Adrenal gland (tissue), 12 donors: ENCODE measurements around the gene ZNF775. TPM values are rescaled to one million over a fixed set of nuclear protein-coding genes. Genes with fewer than 3 reads are reported as not detected.

Source experiments
- DNase-seq, 7 donors: peaks; one replicate each; pipeline ENCODE4 v3.0.0-alpha.2; 2019 to 2020
- H3K27ac ChIP-seq, 5 donors: fragments of 200-600 bp; sonication (generic) in 4 of 5; 1 replicate in 3 of 5; 2 replicates in 2 of 5; pipeline versions ENCODE4 v1.5.1 to v1.8.0; 2016 to 2020; ENCODE audit warnings: mild to moderate bottlenecking in 1 of 5
- H3K27me3 ChIP-seq: fragments of 200-600 bp; 2 replicates; pipeline ENCODE4 v1.8.0; 2021
- H3K36me3 ChIP-seq, 2 donors: fragments of 200-600 bp; replicated peaks in 1 of 2; 1 replicate in 1 of 2; 2 replicates in 1 of 2; pipeline versions ENCODE4 v1.5.1 to v1.8.0; 2018 to 2022
- H3K4me1 ChIP-seq, 2 donors: fragments of 200-600 bp; replicated peaks in 1 of 2; 1 replicate in 1 of 2; 2 replicates in 1 of 2; pipeline versions ENCODE4 v1.5.1 to v1.8.0; 2018 to 2021
- H3K4me3 ChIP-seq, 4 donors: fragments of 200-600 bp; sonication (generic) in 3 of 4; one replicate each; pipeline ENCODE4 v1.5.1; 2016 to 2018
- H3K9me3 ChIP-seq, 3 donors: fragments of 200-600 bp; sonication (generic) in 1 of 3; replicated peaks in 1 of 3; 1 replicate in 2 of 3; 2 replicates in 1 of 3; pipeline versions ENCODE4 v1.5.1 to v1.8.0; 2016 to 2021
- POLR2A ChIP-seq, 2 donors: fragments of 450-650 bp; IDR thresholded peaks; one replicate each; pipeline ENCODE4 v1.6.1; 2017; ENCODE audit warnings: antibody characterized with exemption in 2 of 2, mild to moderate bottlenecking in 2 of 2, moderate library complexity in 1 of 2
- WGBS, 4 donors: extraction: QIAGEN DNeasy Blood & Tissue Kit in 2 of 4; methylation state at CpG; one replicate each; pipeline versions ENCODE4 v1.1.5 to v1.1.7; 2013 to 2017; 5-methylcytosine and 5-hydroxymethylcytosine counted together
- intact Hi-C, 2 donors: fragments of 100-400 bp; cut with DNase I; formaldehyde crosslinking; loops; one replicate each; pipeline versions ENCODE4 v1.14.1 to v1.15.0; 2022 to 2023
- polyA plus RNA-seq, 3 donors: library from polyadenylated mRNA; stranded (reverse); fragments of 200-250 nt in 2 of 3; fragments of 350-450 nt in 1 of 3; fragmentation: Illumina TruSeq in 1 of 3; extraction: RNeasy Lipid Tissue Mini Kit (QIAGEN cat#74804) in 1 of 3; gene quantifications; one replicate each; pipeline ENCODE4 v1.2.3, GENCODE V29; 2013 to 2014
- total RNA-seq, 9 donors: library from RNA; depleted of rRNA in 4 of 9; stranded (reverse); fragments of >200 nt in 4 of 9; fragments of 120-200 nt in 1 of 9; fragmentation: NEBNext Ultra II Directional in 1 of 9; extraction: Animal tissue kit (Norgen Biotek cat#: 25700) in 1 of 9; gene quantifications; one replicate each; pipeline versions ENCODE4 v1.1.0 to v1.2.4, GENCODE V29; 2013 to 2023
- TF ChIP-seq, protein P1 (sequence below), 6 experiments: fragments of 450-650 bp in 4 of 6; fragments of 200-600 bp in 2 of 6; sonication (generic) in 1 of 6; IDR thresholded peaks; 1 replicate in 5 of 6; 2 replicates in 1 of 6; pipeline versions ENCODE4 v1.5.1 to v1.8.0; 2016 to 2021; ENCODE audit warnings: antibody characterized with exemption in 6 of 6, mild to moderate bottlenecking in 2 of 6, moderate library complexity in 1 of 6
- donor health status: healthy with polysubstance abuse.
- donor health status: Bipolar disorder and iron deficiency.
- donor health status: DM: yes; HTN: yes; CAD: no.
- donor health status: DM: no; HTN: no; CAD: no.
- donor health status: DM: no; HTN: no; CAD: no.
- donor health status: DM: yes; HTN: yes; CAD: no.

The ZNF775 gene
- total and polyA plus RNA-seq, 12 donors = 0.26 to 13.9 (median 6.1) TPM

DNA sequence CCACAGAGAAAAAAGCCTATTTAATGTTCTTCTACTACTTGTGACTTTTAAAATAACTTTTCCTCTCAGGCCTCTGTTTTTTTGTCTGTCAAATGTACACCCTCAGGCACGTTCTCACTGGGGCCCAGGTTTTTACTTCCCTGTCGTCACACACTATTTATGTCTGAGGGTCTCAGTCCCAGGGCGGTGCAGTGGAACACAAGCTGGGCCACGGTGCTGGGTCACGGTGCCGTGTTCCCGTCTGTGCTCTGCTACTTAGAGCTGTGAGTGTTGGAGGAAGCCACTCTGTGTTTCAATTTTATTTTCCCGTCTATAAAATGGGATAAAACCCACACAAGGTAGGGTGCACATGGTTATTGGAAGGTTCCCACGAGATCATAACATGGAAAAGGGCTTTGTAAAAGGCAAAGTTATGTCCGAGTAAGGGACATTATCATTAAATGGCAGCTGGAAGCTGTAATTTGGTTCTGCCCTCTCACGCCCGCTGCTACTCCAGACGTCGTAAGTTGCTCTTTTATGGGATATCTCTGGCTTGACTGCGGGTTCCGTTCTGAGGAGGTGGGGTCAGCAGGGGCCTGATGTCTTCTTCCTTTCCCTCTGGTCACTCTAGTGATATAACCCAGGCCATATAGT lies 25.2 kb downstream of the ZNF775 start:
- no peaks in the 10 kb centered on the region for H3K9me3 ChIP-seq
- H3K27ac ChIP-seq = peak overlapping the region; percentile 85 to 97 (median 97)
- TF ChIP-seq POLR2A (IDR thresholded peaks at IDR 0.05) = no peak
- TF ChIP-seq, protein P1, sequence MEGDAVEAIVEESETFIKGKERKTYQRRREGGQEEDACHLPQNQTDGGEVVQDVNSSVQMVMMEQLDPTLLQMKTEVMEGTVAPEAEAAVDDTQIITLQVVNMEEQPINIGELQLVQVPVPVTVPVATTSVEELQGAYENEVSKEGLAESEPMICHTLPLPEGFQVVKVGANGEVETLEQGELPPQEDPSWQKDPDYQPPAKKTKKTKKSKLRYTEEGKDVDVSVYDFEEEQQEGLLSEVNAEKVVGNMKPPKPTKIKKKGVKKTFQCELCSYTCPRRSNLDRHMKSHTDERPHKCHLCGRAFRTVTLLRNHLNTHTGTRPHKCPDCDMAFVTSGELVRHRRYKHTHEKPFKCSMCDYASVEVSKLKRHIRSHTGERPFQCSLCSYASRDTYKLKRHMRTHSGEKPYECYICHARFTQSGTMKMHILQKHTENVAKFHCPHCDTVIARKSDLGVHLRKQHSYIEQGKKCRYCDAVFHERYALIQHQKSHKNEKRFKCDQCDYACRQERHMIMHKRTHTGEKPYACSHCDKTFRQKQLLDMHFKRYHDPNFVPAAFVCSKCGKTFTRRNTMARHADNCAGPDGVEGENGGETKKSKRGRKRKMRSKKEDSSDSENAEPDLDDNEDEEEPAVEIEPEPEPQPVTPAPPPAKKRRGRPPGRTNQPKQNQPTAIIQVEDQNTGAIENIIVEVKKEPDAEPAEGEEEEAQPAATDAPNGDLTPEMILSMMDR (IDR thresholded peaks at IDR 0.05) = no peak
- H3K4me1 ChIP-seq = peaks cover 28 to 47% of the 10 kb centered on the region in 2 donors
- peak overlapping the region in 3 of 4 donors; percentile 44 to 73 (median 56) for H3K4me3 ChIP-seq
- intact Hi-C loops = no loop called here
- no peaks in the 10 kb centered on the region for H3K36me3 ChIP-seq
- WGBS, 4 donors = 35 to 40% (median 38%) methylated on average over 16 of the region's 16 CpGs
- DNase-seq = peak in 4 of 7 donors; percentile 10 to 52 (median 20)
- H3K27me3 ChIP-seq = no peaks in the 10 kb centered on the region

DNA sequence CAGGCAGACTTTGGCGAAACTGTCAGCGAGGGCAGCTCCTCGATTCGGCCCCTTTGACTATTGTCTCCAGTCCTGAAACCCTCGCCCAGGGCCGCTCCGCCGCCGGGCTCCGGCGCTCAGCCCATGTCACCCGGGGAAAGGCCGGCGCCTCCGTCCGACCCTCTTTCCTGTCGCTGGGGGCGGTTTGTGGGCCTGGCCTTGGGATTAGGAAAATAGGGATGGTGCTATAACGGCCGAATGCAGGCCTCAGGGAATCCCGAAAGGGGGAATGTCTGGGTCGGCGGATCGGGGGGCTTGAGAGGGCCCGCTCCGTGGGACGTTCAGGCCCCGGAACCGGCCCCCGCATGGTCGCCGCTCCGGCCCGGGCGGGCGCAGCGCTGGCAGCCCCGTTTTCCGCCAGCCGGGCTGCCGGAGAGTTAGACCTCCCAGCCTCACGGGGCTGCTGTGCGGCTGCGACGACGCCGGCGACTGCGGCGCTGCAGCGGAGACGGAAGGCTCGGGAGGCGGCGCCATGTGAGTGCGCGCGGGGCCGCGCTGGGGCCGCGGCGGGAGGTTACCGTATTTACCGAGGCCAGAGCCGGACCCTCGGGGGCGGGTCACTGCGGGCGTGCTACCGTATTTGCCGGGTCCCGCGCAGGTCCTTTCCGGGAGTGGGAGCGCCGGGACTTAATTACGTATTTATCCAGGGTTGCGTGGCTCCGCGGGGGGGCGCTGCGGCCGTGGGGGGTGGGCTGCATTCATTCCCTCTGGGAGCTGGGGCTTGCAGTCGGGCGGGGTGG lies 25.9 kb downstream of the ZNF775 start:
- TF ChIP-seq POLR2A (IDR thresholded peaks at IDR 0.05) = peak; percentile 92
- TF ChIP-seq, protein P1 (IDR thresholded peaks at IDR 0.05) = peak in 2 of 6 experiments; percentile 5 to 17
- Histone ChIP-seq H3K9me3 (no peaks in the 10 kb centered on the region), H3K4me1 (peaks cover 25 to 41% of the 10 kb centered on the region in 2 donors), H3K36me3 (no peaks in the 10 kb centered on the region), H3K27ac (peak overlapping the region; percentile 85 to 97 (median 97)), H3K27me3 (no peaks in the 10 kb centered on the region), H3K4me3 (peak overlapping the region; percentile 38 to 73 (median 50))
- peak; percentile 90 to 95 (median 91) for DNase-seq
- WGBS, 4 donors = 0 to 1% (median 0%) methylated on average over 2 to 86 of the region's 86 CpGs
- intact Hi-C loops = no loop called here

DNA sequence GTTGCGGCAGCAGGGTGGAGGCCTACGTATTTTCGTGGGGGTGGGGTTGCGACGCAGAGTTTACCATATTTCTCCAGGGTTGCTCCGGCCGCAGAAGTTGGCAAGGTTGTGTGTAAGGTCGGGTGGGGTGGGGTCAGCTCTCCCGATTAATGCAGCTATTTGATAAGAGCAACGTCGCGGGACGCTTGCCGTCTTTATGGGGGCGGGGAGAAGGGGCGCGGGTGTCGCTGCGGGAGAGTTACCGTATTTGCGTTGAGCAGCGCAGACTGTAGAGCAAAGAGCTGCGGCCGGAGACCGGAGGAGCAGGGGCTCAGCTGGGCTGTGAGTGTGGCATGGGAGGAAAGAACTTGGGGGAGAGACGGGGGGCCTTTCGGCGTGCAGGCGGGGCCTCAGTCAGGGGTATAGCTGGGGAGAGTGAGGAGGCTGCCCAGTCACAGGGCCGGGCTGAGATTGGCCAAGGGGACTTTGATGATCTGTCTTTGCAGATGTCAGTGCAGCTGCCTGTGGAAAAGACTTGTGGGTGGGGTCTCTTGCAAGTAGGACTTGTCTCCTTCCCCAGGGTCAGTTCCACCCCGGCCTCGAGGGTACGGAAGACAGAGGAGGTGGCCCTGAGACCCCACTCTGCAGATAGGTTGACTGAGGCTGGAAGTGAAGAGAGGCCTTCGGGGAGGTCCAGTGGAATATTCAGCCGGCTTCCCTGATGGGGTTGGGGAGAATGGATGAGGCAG lies 26.6 kb downstream of the ZNF775 start:
- TF ChIP-seq POLR2A (IDR thresholded peaks at IDR 0.05) = peak in 1 of 2 donors; percentile 46
- TF ChIP-seq, protein P1 (IDR thresholded peaks at IDR 0.05) = no peak
- no peaks in the 10 kb centered on the region for H3K36me3 ChIP-seq
- WGBS, 4 donors = 3 to 10% (median 6%) methylated on average over 30 to 35 of the region's 35 CpGs
- H3K9me3 ChIP-seq = no peaks in the 10 kb centered on the region
- no peaks in the 10 kb centered on the region for H3K27me3 ChIP-seq
- H3K4me3 ChIP-seq = peak overlapping the region; percentile 38 to 73 (median 45)
- DNase-seq = peak in 6 of 7 donors; percentile 49 to 70 (median 62)
- intact Hi-C loops = no loop called here
- peak overlapping the region; percentile 85 to 97 (median 97) for H3K27ac ChIP-seq
- H3K4me1 ChIP-seq = peaks cover 17 to 34% of the 10 kb centered on the region in 2 donors

DNA sequence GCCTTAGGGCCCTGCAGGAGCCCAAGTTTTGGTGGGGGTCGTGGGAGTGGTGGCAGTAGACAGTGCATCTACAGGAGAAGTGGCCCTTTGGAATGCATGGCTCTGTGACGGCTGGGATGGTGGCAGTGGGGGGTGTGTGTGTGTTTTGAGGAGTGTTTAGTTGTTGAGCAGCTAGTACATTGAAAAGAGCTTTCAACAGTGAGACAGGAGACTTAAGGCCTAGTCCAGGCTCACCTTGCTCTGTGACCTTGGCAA lies 27.1 kb downstream of the ZNF775 start:
- DNase-seq = peak in 2 of 7 donors; percentile 24 to 60
- no peaks in the 10 kb centered on the region for H3K9me3 ChIP-seq
- 9 to 17% (median 17%) methylated on average over 2 of the region's 2 CpGs for WGBS, 4 donors
- H3K27ac ChIP-seq = peak overlapping the region; percentile 85 to 97 (median 97)
- no peaks in the 10 kb centered on the region for H3K36me3 ChIP-seq
- intact Hi-C loops = no loop called here
- peaks cover 17 to 31% of the 10 kb centered on the region in 2 donors for H3K4me1 ChIP-seq
- peak overlapping the region in 2 of 4 donors; percentile 44 to 73 for H3K4me3 ChIP-seq
- TF ChIP-seq POLR2A (IDR thresholded peaks at IDR 0.05) = no peak
- TF ChIP-seq, protein P1 (IDR thresholded peaks at IDR 0.05) = no peak
- no peaks in the 10 kb centered on the region for H3K27me3 ChIP-seq
